Right forelimb (tissue), 1 donor: ENCODE data around the gene GPR180.

Source experiments
- DNase-seq: peaks from one replicate; pipeline ENCODE4 v3.0.0-alpha.2; 2018

GPR180 gene

GRCh38 chr13:94601446-94602431 lies at the start of gene GPR180:
Gene GPR180, plus strand, starts transcription at chr13:94601857. Its CDS starts 71 bp downstream, at chr13:94601928.
- DNase-seq = peak; percentile 97

- DNase-seq = no peak
Observed at GRCh38 chr13:94552095-94552494, 49.6 kb upstream of the GPR180 start.

- DNase-seq = no peak
Observed at GRCh38 chr13:94553766-94554165, 47.9 kb upstream of the GPR180 start.

GRCh38 chr13:94556041-94556440 lies 45.6 kb upstream of the GPR180 start:
- no peak for DNase-seq

DNA sequence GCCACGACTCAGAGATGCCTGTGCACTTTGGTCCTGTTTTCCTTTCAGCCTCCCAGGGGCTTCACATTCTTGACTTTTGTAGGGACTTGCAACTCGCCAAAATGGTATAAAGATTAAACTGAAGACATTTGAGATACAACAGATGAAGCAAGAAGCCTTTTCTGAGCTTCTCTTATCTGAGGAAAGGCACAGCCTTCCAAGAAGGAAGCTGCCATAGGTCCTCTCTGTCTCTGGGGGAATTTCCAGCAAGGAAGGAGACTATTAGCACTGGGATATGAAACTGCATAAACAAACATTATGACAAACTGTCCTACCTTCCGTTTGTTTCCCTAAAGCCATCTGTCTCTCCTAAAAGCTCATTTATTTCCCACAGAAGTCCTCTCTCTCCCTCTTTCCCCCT lies 45.0 kb upstream of the GPR180 start:
- no peak for DNase-seq

DNA sequence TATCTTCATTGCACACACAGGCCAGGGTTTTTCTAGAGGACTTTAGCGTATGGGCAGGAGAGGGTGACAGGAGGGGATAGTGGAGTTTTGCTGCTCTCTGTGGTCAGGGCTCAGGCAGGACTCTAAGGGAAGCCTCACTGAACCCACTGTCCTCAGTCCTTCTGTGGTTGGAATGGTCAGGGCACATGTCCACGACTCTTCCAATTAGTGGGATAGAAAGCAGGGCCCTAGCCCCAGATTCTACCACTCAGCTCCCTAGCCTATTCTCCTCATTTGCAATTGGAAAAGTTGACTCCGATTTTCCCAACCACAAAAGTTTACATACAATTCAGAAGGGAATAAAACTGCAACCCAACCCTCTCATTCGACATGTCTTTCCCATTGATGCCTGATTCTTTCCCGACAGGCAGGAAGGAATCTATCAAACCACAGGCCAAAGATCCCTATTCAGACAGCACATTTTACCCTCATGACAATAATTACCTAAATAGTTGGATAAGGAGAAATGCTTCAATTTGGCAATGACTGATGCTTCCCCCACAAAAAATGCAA lies 43.9 kb upstream of the GPR180 start:
- DNase-seq = no peak

GRCh38 chr13:94558716-94559115 lies 42.9 kb upstream of the GPR180 start:
- DNase-seq = no peak

GRCh38 chr13:94559222-94559795 lies 42.3 kb upstream of the GPR180 start:
- no peak for DNase-seq

DNA sequence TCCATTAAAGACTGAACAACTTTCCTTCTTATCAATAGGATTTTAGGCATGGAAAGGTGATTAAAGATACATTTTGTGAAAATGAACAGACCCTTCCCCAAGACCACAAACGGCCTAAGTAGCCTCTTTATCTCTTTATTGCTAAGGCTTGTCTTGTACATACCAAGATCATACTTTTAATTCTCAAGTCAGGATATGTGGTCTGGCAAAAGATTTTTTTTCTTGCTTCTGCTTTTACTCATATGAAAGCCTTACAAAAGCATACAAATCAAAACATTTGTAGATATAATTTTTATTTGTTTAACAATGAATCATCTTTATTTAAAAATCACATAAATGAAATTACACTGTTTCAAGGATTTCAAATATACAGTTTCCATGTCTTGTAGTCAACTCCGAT lies 41.5 kb upstream of the GPR180 start:
- no peak for DNase-seq

DNA sequence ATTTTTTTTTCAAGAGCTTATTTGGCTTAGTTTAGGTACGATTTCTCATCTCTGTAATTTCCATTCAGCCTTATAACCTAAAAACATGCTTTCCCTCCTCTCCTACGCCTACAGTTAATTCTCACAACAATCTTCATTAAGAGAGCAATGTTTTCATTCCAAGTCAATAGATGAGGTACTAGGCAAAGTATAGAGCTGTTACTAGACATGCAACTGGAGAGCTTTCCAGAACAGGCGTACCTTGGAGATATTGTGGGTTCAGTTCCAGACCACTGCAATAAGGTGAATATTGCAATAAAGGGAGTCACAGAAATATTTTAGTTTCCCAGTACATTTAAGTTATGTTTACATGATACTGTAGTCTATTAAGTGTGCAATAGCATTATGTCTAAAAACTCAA lies 40.5 kb upstream of the GPR180 start:
- DNase-seq = no peak

DNA sequence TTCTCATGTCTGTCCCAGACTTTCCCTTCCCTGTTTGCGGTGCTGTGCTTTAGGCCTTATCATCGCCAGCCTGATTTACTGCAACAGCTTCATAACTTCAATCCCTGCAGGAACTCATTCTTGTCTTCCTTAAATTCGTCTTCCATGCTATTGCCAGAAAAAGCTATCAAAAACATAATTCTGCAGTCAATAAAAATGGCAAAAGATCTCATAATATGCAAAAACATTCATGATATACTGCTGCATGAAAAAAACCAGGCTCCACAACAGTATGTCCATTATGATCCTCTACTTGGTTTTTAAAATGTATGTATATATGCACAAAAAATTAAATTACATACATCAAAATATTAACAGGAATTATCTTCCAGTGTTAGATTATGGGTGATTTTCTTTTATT lies 34.1 kb upstream of the GPR180 start:
- no peak for DNase-seq

DNA sequence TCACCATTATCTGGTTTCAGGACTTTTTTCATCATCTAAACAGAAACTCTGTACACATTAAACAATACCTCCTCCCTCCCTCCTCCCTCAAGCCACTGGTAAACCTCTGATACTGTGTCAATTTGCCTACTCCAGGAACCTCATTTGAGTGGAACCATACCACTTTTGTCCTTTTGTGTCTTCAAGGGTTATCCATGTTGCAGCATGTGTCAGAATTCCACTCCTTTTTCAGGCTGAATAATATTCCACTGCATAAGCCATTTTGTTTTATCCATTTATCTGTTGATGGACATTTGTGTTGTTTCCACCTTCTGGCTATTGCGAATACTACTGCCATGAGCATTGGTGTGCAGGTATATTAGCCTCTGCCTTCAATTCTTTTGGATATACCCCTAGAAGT lies 33.2 kb upstream of the GPR180 start:
- DNase-seq = no peak

DNA sequence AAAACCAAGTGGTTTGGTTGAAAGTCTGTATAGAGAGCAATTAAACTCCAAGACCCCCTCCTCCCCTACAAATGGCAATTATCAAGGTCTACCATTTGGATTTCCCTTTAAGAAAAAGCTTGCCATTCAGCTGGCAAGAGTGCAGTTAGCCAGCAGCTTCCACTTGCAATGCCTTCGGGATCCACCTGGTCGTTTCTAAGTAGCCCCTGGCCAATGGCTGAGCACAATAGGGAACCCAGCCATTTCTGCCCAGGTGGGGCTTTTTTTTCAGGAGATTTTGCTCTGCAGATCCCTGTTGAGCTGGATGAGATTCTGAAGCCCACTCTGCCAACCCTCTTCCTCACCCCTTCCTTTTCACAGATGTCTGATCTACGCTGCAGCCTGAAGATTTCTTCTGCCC lies 32.0 kb upstream of the GPR180 start:
- DNase-seq = no peak

DNA sequence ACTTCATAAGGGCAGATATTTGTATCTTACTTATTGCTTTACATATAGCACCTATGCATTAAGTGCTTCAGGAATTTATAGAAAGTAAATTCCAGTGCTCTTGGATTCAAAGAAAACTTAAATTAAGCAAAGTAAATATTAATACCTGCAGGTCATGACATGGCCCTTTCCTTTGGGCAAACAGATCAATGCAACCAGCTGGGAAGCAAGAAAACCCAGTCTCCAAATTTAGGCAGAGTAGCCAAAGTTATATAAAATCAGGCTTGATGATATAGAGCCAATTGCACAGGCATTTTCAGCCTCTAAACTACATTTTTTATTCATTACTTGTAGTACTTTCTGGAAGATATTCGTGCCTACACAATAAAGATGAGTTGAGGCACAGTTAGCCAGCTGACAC lies 22.6 kb upstream of the GPR180 start:
- no peak for DNase-seq

- no peak for DNase-seq
Observed at GRCh38 chr13:94583926-94584325, 17.7 kb upstream of the GPR180 start.

DNA sequence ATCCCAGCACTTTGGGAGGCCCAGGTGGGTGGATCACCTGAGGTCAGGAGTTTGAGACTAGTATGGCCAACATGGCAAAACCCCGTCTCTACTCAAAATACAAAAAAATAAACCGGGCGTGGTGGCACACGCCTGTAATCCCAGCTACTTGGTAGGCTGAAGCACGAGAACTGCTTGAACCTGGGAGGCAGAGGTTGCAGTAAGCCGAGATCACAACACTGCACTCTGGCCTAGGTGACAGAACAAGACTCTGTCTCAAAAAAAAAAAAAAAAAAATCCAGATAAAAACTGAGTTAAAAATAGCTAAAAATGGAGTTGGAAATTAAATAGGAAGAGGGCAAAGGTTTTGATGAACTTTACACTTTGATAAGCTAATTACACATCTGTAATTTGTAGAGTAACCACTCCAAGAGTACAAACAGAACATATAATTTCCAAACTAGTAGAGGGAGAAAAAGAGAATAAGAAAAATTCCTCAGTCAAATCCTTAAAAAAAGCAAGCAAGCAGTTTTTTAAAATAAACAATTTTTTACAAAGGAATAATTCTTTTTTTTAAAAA lies 16.0 kb upstream of the GPR180 start:
- no peak for DNase-seq

DNA sequence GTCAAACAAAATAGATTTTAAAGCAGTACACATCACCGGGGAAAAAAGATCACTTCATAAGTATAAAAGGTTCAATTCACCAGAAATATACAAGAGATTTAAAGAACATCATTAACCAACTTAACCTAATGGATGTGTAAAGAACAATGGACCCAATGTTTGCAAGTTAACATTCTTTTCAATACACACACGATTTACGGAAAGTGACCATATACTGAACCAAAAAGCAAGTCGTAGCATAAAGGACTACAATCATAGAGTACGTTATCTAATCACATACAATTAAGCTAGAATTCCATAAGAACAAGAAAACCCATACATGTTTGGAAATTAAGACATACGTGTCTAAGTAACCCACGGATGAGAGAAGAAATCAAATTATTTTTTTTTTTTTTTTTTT lies 15.3 kb upstream of the GPR180 start:
- no peak for DNase-seq

- DNase-seq = no peak
Observed at GRCh38 chr13:94588541-94588940, 13.1 kb upstream of the GPR180 start.

DNA sequence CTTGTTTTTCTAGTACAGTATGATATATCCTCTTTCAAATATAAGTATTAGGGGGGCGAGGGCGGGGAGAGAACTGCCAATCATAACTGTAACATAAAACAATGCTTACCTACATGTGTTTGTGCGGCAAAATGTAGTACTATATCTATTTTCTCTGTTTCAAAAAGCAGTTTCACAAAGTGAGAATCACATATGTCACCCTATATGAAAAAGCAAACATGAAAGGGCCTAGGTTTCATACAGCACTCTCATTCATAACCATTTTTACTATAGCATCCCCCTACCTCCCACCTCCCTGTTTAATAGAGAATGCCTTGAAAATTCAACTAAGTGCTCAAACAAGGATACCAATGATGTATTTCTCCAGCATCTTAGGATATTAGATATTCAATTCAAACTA lies 10.9 kb upstream of the GPR180 start:
- no peak for DNase-seq

- no peak for DNase-seq
Observed at GRCh38 chr13:94595001-94595949, 6.4 kb upstream of the GPR180 start.

GRCh38 chr13:94595950-94596574 lies 5.6 kb upstream of the GPR180 start, which contains the start of gene TGDS:
Gene TGDS, minus strand, starts transcription at chr13:94596152. Its CDS starts 16 bp downstream, at chr13:94596136.
- peak; percentile 92 for DNase-seq

DNA sequence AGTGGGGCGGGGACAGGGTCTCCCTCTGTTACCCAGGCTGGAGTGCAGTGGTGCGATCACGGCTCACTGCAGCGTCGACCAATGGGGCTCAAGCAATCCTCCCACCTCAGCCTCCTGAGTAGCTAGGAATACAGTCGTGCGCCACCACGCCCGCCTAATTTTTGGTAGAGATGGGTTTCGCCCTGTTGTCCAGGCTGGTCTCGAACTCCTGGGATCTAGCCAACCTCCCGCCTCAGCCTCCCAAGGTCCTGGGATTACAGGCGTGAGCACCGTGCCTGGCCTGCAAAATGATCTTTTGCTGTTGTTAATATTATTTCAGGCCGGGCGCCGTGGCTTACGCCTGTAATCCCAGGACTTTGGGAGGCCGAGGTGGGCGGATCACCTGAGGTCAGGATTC lies 5.1 kb upstream of the GPR180 start:
- DNase-seq = peak; percentile 38
